HepG2 (cell line): Measurements from ENCODE around the gene BCAN. TPM values are rescaled to one million over a fixed set of nuclear protein-coding genes. Genes with fewer than 3 reads are reported as not detected.

Source experiments
- ATAC-seq: fragments of 200-7000 bp; cut with Tn5 transposase; 3 replicates; pipeline ENCODE4 v1.9.1; 2020; ENCODE audit warnings: mild to moderate bottlenecking, moderate library complexity
- BruUV-seq: library from RNA; stranded (reverse); fragments of 400-500 nt; replicated peaks from 2 replicates; lab custom pipeline; 2021; lab: Mats Ljungman, UMichigan
- CTCF ChIA-PET: fragments of 300-600 bp; formaldehyde crosslinking; extraction: SDS; loops from one replicate; lab custom pipeline; 2021; ENCODE audit warnings: low total read pairs, inconsistent platforms, low intra/inter-chr PET ratio; lab: Yijun Ruan, JAX
- POLR2A ChIA-PET: fragments of 350-600 bp; sonication (Branson Sonifier 250); formaldehyde crosslinking; loops from one replicate; lab custom pipeline; 2020; ENCODE audit warnings: antibody characterized with exemption, inconsistent platforms; lab: Yijun Ruan, JAX
- DNase-seq: peaks from one replicate; pipeline ENCODE4 v3.0.0-alpha.2; 2015; ENCODE audit warnings: low spot score
- FAIRE-seq: peaks from 3 replicates; lab custom pipeline; 2011; peaks lifted over from hg19 to GRCh38; lab: Jason Lieb, UNC
- H2AFZ ChIP-seq: one replicate; pipeline ENCODE4 v1.6.1; 2011; ENCODE audit warnings: low read length, inconsistent platforms
- H3K27ac ChIP-seq: fragments of 300-600 bp; 3 replicates; pipeline ENCODE4 v1.8.0; 2011; ENCODE audit warnings: mixed run types, mild to moderate bottlenecking, mixed read lengths, low read length, inconsistent platforms; ENCODE audit not compliant: insufficient read depth; ENCODE audit errors: extremely low read length
- H3K27me3 ChIP-seq, 2 experiments: fragments of 200-600 bp in 1 of 2; 2 replicates in 1 of 2; 3 replicates in 1 of 2; pipeline versions ENCODE4 v1.6.0 to v1.8.0; 2011; ENCODE audit warnings: low read length in 2 of 2, mild to moderate bottlenecking in 2 of 2, moderate library complexity in 2 of 2, inconsistent platforms in 1 of 2; ENCODE audit not compliant: insufficient read depth in 2 of 2, control insufficient read depth in 1 of 2
- H3K36me3 ChIP-seq, 2 experiments: fragments of 200-600 bp in 1 of 2; replicated peaks in 1 of 2; 2 replicates in 1 of 2; 3 replicates in 1 of 2; pipeline versions ENCODE4 v1.5.1 to v1.8.0; 2011; ENCODE audit warnings: low read length in 2 of 2, inconsistent platforms in 1 of 2; ENCODE audit not compliant: insufficient read depth in 2 of 2, control insufficient read depth in 1 of 2
- H3K4me1 ChIP-seq: 2 replicates; pipeline ENCODE4 v1.5.1; 2012; ENCODE audit warnings: low read length, inconsistent platforms; ENCODE audit not compliant: insufficient read depth
- H3K4me2 ChIP-seq: 2 replicates; pipeline ENCODE4 v1.6.0; 2011; ENCODE audit warnings: low read depth, low read length, inconsistent platforms
- H3K4me3 ChIP-seq, 3 experiments: fragments of 200-600 bp in 1 of 3; sonication (generic), shearing (Covaris generic) in 1 of 3; replicated peaks in 1 of 3; 2 replicates each; pipeline ENCODE4 v1.5.1; 2011 to 2016; ENCODE audit warnings: low read length in 3 of 3, inconsistent platforms in 2 of 3, low read depth in 2 of 3, mild to moderate bottlenecking in 2 of 3, control low read depth in 1 of 3, mixed read lengths in 1 of 3; ENCODE audit not compliant: insufficient read depth in 1 of 3
- H3K79me2 ChIP-seq: one replicate; pipeline ENCODE4 v1.6.1; 2011; ENCODE audit warnings: low read length, inconsistent platforms; ENCODE audit not compliant: insufficient read depth
- H3K9ac ChIP-seq: 2 replicates; pipeline ENCODE4 v1.6.0; 2011; ENCODE audit warnings: mild to moderate bottlenecking, low read depth, low read length, inconsistent platforms; ENCODE audit not compliant: insufficient read depth
- H3K9me3 ChIP-seq: 2 replicates; pipeline ENCODE4 v1.5.1; 2012; ENCODE audit warnings: mild to moderate bottlenecking, low read length
- H4K20me1 ChIP-seq: 2 replicates; pipeline ENCODE4 v1.6.0; 2011; ENCODE audit warnings: inconsistent platforms, mild to moderate bottlenecking, low read length, moderate library complexity; ENCODE audit not compliant: insufficient read depth
- CBX1 ChIP-seq: IDR thresholded peaks from one replicate; pipeline ENCODE4 v1.6.1; 2016; ENCODE audit warnings: antibody characterized with exemption, low read depth
- EED ChIP-seq: sonication (generic); formaldehyde crosslinking; IDR thresholded peaks from 2 replicates; pipeline ENCODE4 v1.5.0; 2020; ENCODE audit warnings: mild to moderate bottlenecking, missing genetic modification reagents
- ESRRA ChIP-seq: sonication (generic); formaldehyde crosslinking; IDR thresholded peaks from 2 replicates; pipeline ENCODE4 v1.5.1; 2020; ENCODE audit warnings: mild to moderate bottlenecking, low read depth, missing genetic modification reagents
- HIVEP1 ChIP-seq: sonication (generic); formaldehyde crosslinking; IDR thresholded peaks from 2 replicates; pipeline ENCODE4 v1.4.0; 2020; ENCODE audit warnings: mild to moderate bottlenecking, missing genetic modification reagents
- KAT8 ChIP-seq: IDR thresholded peaks from 2 replicates; pipeline ENCODE4 v1.6.1; 2016; ENCODE audit warnings: missing genetic modification reagents, missing compliant biosample characterization
- MYNN ChIP-seq: sonication (generic); formaldehyde crosslinking; IDR thresholded peaks from 2 replicates; pipeline ENCODE4 v1.4.0; 2020; ENCODE audit warnings: mild to moderate bottlenecking, low read depth, missing genetic modification reagents
- NFE2 ChIP-seq: sonication (generic); formaldehyde crosslinking; IDR thresholded peaks from 2 replicates; pipeline ENCODE4 v1.4.0; 2020; ENCODE audit warnings: missing genetic modification reagents
- ONECUT2 ChIP-seq: sonication (generic); formaldehyde crosslinking; IDR thresholded peaks from 2 replicates; pipeline ENCODE4 v1.4.0; 2020; ENCODE audit warnings: missing genetic modification reagents
- PCBP1 ChIP-seq: fragments of 200-400 bp; formaldehyde crosslinking; IDR thresholded peaks from 2 replicates; pipeline ENCODE4 v1.6.1; 2017; ENCODE audit warnings: mild to moderate bottlenecking, low read depth, low read length, borderline replicate concordance
- RAD21 ChIP-seq: fragments of 450-650 bp; formaldehyde crosslinking; IDR thresholded peaks from 2 replicates; pipeline ENCODE4 v1.5.0; 2020; ENCODE audit warnings: mild to moderate bottlenecking
- ZKSCAN5 ChIP-seq: sonication (generic); formaldehyde crosslinking; IDR thresholded peaks from 2 replicates; pipeline ENCODE4 v1.5.1; 2020; ENCODE audit warnings: mild to moderate bottlenecking, missing genetic modification reagents
- ZNF24 ChIP-seq: fragments of 450-650 bp; IDR thresholded peaks from 2 replicates; pipeline ENCODE4 v1.6.1; 2017; ENCODE audit warnings: antibody characterized with exemption, mild to moderate bottlenecking
- ZNF335 ChIP-seq: sonication (generic); formaldehyde crosslinking; IDR thresholded peaks from 2 replicates; pipeline ENCODE4 v1.4.0; 2020; ENCODE audit warnings: missing genetic modification reagents
- ZNF563 ChIP-seq: sonication (generic); formaldehyde crosslinking; IDR thresholded peaks from 2 replicates; pipeline ENCODE4 v1.8.0; 2022; ENCODE audit warnings: mild to moderate bottlenecking, moderate library complexity, missing genetic modification reagents
- ZNF652 ChIP-seq: IDR thresholded peaks from 2 replicates; pipeline ENCODE4 v1.6.1; 2016; ENCODE audit warnings: low read depth, borderline replicate concordance
- WGBS: methylation state at CpG from one replicate; pipeline ENCODE4 v1.1.6; 2017; ENCODE audit warnings: low lambda C conversion rate; 5-methylcytosine and 5-hydroxymethylcytosine counted together
- in situ Hi-C: cut with HindIII; loops from 2 replicates; pipeline ENCODE4 v1.10.0; 2017; ENCODE audit warnings: low pct_unique_long_range_greater_than_20kb; ENCODE audit not compliant: extremely low pct_ligation_motif_present
- intact Hi-C: fragments of 100-400 bp; cut with micrococcal nuclease; formaldehyde crosslinking; loops from one replicate; pipeline ENCODE4 v1.10.0; 2022; ENCODE audit not compliant: unreplicated experiment
- polyA plus RNA-seq, 8 experiments: library from polyadenylated mRNA; depleted of rRNA in 3 of 8; stranded (reverse) in 7 of 8; unstranded in 1 of 8; fragments of >200 nt; fragmentation: Illumina TruSeq in 4 of 8; extraction: Trizol in 4 of 8; gene quantifications; 2 replicates each; pipeline versions ENCODE4 v1.2.1 to v1.2.3, GENCODE V29; 2011 to 2016; ENCODE audit warnings: low read depth in 4 of 8, missing spikeins in 1 of 8, mixed read lengths in 1 of 8; ENCODE audit not compliant: insufficient read depth in 1 of 8
- total RNA-seq, 5 experiments: library from RNA; depleted of rRNA; stranded (reverse); fragments of >200 nt; fragmentation: Illumina TruSeq; extraction: Trizol; gene quantifications; 2 replicates each; pipeline ENCODE4 v1.2.3, GENCODE V29; 2016; ENCODE audit warnings: low read depth in 1 of 5
- TF ChIP-seq, protein P1 (sequence below): sonication (generic); formaldehyde crosslinking; IDR thresholded peaks from 2 replicates; pipeline ENCODE4 v1.4.0; 2020; ENCODE audit warnings: mild to moderate bottlenecking, missing genetic modification reagents, borderline replicate concordance
- TF ChIP-seq, protein P2 (sequence below): sonication (generic); formaldehyde crosslinking; IDR thresholded peaks from 2 replicates; pipeline ENCODE4 v1.8.0; 2022; ENCODE audit warnings: missing genetic modification reagents, low read depth, mild to moderate bottlenecking, borderline replicate concordance

The BCAN gene
- total and polyA plus RNA-seq, 2 of the 13 experiments (the other 11 are each of a cell fraction or from before 2014, with no cell fraction given) = not detected

DNA sequence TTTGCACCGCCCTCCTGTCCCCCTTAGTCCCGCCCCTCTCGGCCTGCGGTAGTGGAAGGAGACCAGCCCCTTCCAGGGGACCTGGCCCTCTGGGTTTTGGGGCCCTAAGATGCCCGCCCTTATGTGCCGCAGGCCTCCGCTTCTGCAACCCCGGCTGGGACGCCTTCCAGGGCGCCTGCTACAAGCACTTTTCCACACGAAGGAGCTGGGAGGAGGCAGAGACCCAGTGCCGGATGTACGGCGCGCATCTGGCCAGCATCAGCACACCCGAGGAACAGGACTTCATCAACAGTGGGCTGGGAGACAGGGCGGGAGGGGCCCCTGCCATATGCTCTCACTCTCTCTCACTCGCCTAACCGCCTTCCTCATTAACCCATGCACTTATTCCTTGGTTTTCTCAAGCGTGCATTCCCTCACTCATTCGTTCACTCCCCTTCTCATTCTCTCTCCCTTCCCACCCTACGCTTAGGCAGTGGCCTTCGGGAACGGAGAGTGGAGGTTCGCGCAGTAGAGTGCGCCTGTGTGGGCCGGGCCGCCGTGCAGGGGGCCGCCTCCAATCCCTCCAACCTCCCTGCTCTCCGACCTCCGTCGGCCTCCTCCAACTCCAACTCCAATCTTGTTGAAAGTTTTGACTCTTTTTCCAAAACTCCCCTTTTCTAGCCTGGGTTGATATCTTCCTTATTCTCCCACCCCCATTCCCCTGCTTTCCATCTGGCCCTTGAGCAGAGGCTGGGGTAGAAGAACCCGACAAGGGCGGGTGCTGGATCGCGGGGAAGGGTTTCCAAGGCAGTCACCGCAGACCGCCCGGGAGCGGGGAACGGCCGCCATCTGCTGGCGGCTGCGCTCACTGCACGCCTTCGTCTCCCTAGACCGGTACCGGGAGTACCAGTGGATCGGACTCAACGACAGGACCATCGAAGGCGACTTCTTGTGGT is 15.2 kb downstream of the BCAN start:
- DNase-seq (no peak), FAIRE-seq (no peak), ATAC-seq (peak; percentile 12)
- H2AFZ ChIP-seq = no peak overlapping the region
- intact Hi-C loops = loop anchor here (1.0 kb wide), 1 partner anchor 32 kb away; no protein-coding TSS in a partner anchor
- H3K4me3 ChIP-seq = peak overlapping the region in 1 of 3 experiments; percentile 56; a peak in 2 of 6 replicates
- BruUV-seq = no TSS peak
- no peaks in the 10 kb centered on the region; a peak in 1 of 5 replicates for H3K27me3 ChIP-seq
- peaks cover 20% of the 10 kb centered on the region for H3K79me2 ChIP-seq
- POLR2A ChIA-PET = interaction anchor here (11.4 kb wide), 1 partner anchor 17 kb away, joined by 189 read pairs; the partner anchor contains the start of gene NES
- CTCF ChIA-PET = interaction anchor here (1.7 to 6.4 kb wide), 4 partner anchors 21 to 38 kb away, joined by 4 to 166 read pairs (median 12); partner anchors contain the start of genes HAPLN2 and NES
- H3K4me1 ChIP-seq = peaks cover 51% of the 10 kb centered on the region
- H3K9me3 ChIP-seq = no peaks in the 10 kb centered on the region
- peaks cover 78% of the 10 kb centered on the region for H4K20me1 ChIP-seq
- peak overlapping the region; percentile 96 for H3K4me2 ChIP-seq
- in situ Hi-C loops = no loop called here
- no peak overlapping the region for H3K27ac ChIP-seq
- WGBS = 68% methylated on average over 47 of the region's 54 CpGs
- no peak overlapping the region for H3K9ac ChIP-seq
- peaks cover 1 to 5% of the 10 kb centered on the region in 2 experiments; a peak in 1 of 5 replicates for H3K36me3 ChIP-seq
- TF ChIP-seq ZNF24 (no peak), CBX1 (no peak), ZKSCAN5 (CRISPR knock-in tag) (no peak), NFE2 (CRISPR knock-in tag) (no peak), ONECUT2 (CRISPR knock-in tag) (no peak), ZNF563 (no peak), EED (no peak), KAT8 (no peak), HIVEP1 (CRISPR knock-in tag) (no peak), ESRRA (CRISPR knock-in tag) (no peak), ZNF652 (CRISPR knock-in tag) (no peak), PCBP1 (no peak), ZNF335 (CRISPR knock-in tag) (no peak), RAD21 (CRISPR knock-in tag) (peak; percentile 72), MYNN (CRISPR knock-in tag) (no peak)
- TF ChIP-seq, protein P1, sequence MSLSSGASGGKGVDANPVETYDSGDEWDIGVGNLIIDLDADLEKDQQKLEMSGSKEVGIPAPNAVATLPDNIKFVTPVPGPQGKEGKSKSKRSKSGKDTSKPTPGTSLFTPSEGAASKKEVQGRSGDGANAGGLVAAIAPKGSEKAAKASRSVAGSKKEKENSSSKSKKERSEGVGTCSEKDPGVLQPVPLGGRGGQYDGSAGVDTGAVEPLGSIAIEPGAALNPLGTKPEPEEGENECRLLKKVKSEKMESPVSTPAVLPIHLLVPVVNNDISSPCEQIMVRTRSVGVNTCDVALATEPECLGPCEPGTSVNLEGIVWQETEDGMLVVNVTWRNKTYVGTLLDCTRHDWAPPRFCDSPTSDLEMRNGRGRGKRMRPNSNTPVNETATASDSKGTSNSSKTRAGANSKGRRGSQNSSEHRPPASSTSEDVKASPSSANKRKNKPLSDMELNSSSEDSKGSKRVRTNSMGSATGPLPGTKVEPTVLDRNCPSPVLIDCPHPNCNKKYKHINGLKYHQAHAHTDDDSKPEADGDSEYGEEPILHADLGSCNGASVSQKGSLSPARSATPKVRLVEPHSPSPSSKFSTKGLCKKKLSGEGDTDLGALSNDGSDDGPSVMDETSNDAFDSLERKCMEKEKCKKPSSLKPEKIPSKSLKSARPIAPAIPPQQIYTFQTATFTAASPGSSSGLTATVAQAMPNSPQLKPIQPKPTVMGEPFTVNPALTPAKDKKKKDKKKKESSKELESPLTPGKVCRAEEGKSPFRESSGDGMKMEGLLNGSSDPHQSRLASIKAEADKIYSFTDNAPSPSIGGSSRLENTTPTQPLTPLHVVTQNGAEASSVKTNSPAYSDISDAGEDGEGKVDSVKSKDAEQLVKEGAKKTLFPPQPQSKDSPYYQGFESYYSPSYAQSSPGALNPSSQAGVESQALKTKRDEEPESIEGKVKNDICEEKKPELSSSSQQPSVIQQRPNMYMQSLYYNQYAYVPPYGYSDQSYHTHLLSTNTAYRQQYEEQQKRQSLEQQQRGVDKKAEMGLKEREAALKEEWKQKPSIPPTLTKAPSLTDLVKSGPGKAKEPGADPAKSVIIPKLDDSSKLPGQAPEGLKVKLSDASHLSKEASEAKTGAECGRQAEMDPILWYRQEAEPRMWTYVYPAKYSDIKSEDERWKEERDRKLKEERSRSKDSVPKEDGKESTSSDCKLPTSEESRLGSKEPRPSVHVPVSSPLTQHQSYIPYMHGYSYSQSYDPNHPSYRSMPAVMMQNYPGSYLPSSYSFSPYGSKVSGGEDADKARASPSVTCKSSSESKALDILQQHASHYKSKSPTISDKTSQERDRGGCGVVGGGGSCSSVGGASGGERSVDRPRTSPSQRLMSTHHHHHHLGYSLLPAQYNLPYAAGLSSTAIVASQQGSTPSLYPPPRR (CRISPR knock-in tag) = no peak
- TF ChIP-seq, protein P2, sequence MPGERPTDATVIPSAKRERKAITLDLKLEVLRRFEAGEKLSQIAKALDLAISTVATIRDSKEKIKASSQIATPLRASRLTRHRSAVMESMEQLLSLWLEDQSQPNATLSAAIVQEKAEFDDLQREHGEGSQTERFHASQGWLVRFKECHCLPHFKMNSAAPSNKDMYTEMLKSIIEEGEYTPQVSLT (CRISPR knock-in tag) = no peak
